ENCODE results near the gene SAMD7. TPM values are rescaled to one million over a fixed set of nuclear protein-coding genes. Genes with fewer than 3 reads are reported as not detected.

SAMD7 gene
- total RNA-seq, 1 donor = not detected

- DNase-seq (ENCODE audit: low read depth) = no peak
- TF ChIP-seq CTCF (IDR thresholded peaks at IDR 0.05; ENCODE audit: insufficient read depth, low read length) = no peak
- H3K4me3 ChIP-seq (ENCODE audit: low read depth, low read length) = no peak overlapping the region
Measured at GRCh38 chr3:169929830-169930519, 18.6 kb downstream of the SAMD7 start.

GRCh38 chr3:169930843-169931242 lies 19.5 kb downstream of the SAMD7 start:
- no peak overlapping the region for H3K4me3 ChIP-seq (ENCODE audit: low read depth, low read length)
- DNase-seq (ENCODE audit: low read depth) = no peak
- no peak for TF ChIP-seq CTCF (IDR thresholded peaks at IDR 0.05; ENCODE audit: insufficient read depth, low read length)

- TF ChIP-seq CTCF (IDR thresholded peaks at IDR 0.05; ENCODE audit: insufficient read depth, low read length) = no peak
- H3K4me3 ChIP-seq (ENCODE audit: low read depth, low read length) = no peak overlapping the region
- DNase-seq (ENCODE audit: low read depth) = no peak
Measured at GRCh38 chr3:169931747-169932520, 20.6 kb downstream of the SAMD7 start.

- no peak for DNase-seq (ENCODE audit: low read depth)
- TF ChIP-seq CTCF (IDR thresholded peaks at IDR 0.05; ENCODE audit: insufficient read depth, low read length) = no peak
- no peak overlapping the region for H3K4me3 ChIP-seq (ENCODE audit: low read depth, low read length)
Measured at GRCh38 chr3:169939320-169939719, 27.9 kb downstream of the SAMD7 start.

- H3K4me3 ChIP-seq (ENCODE audit: low read depth, low read length) = no peak overlapping the region
- no peak for DNase-seq (ENCODE audit: low read depth)
- TF ChIP-seq CTCF (IDR thresholded peaks at IDR 0.05; ENCODE audit: insufficient read depth, low read length) = no peak
Measured at GRCh38 chr3:169939751-169940150, 28.4 kb downstream of the SAMD7 start.

- no peak for TF ChIP-seq CTCF (IDR thresholded peaks at IDR 0.05; ENCODE audit: insufficient read depth, low read length)
- no peak overlapping the region for H3K4me3 ChIP-seq (ENCODE audit: low read depth, low read length)
- DNase-seq (ENCODE audit: low read depth) = no peak
Measured at GRCh38 chr3:169940470-169941181, 29.3 kb downstream of the SAMD7 start.
